Measurements from ENCODE around the gene MUC2.

The MUC2 gene

DNA sequence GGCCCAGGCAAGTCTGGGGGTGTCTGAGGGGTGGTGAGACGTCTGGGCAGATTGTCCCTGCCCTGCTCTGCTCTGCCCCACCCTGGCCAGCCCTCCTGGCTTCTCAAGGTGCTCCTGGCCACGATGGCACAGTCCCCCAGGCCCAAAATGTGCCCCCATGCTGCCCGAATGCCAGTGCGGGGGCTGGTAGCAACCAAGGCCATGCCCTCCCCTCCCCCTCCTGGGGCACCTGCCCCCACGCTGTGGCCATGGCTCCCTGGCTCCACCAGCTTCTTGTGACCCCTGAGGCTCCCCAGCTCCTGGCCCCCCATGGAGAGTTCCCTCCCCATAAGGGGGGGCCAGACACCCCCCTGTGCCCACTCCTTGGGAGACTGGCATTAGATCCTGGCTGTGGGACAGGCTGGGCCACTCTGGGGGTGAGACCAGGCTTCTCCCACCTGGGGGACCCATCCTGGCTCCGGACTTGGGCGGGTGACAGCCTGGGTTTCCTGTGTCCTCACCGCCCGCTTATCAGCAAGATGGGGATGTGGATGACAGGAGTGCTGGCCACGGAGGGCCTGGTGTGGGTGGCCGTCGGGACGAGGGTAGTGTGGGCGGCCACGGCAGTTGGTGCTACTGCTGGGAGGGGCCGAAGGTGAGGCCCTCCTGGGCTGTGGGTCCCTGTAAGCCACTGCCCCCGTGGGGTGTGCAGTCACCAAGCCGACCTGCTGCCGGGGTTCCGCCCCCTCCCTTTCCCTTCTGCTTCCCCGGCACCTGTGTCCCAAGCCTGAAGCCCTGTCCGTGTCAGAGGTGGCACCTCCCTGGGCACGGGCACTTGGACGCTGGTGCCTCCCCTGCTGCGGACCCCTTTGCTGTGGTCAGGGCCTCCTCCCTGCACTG, 22.3 kb upstream of the MUC2 start:
- no peak for DNase-seq

DNA sequence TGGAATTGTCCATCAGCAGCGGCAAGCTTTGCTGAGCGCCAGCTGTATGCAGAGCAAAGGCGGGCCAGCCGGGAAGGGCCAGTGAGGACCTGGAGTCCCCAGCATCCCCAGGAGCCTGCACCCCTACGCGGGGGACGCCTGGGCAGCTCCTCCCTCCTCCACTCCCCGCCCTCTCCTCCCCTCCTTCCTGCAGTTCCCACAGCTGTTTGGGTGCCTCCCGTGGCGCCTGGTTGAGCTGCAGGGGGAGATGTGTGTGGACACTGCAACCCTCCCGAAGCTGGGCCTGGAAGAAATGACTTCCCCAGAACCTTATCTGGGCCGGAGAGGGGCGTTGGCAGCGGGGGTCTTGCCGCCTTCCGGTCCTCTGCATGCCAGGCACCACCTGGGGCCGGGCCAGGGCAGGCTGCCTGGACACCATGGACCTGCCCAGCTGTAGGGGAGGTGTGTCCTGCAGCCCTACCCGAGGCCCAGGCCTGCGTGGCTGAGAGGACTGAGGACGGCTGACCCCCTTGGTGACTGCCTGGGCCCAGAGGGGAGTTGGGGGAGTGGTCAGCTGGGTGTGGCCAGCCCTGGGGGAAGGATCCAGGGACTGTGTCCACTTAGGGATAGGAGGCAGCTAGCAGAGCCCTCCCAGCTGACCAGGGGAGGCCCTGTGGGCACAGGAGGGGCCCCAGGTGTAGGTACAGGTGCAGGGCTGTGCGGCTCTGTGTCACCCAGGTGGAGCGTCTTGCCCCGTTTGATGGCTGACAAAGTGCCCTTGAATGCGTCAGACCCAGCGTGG, 21.4 kb upstream of the MUC2 start:
- no peak for DNase-seq

- no peak for DNase-seq
Measured at GRCh38 chr11:1054143-1055108, 20.2 kb upstream of the MUC2 start.

- no peak for DNase-seq
Measured at GRCh38 chr11:1055109-1055703, 19.5 kb upstream of the MUC2 start.

DNA sequence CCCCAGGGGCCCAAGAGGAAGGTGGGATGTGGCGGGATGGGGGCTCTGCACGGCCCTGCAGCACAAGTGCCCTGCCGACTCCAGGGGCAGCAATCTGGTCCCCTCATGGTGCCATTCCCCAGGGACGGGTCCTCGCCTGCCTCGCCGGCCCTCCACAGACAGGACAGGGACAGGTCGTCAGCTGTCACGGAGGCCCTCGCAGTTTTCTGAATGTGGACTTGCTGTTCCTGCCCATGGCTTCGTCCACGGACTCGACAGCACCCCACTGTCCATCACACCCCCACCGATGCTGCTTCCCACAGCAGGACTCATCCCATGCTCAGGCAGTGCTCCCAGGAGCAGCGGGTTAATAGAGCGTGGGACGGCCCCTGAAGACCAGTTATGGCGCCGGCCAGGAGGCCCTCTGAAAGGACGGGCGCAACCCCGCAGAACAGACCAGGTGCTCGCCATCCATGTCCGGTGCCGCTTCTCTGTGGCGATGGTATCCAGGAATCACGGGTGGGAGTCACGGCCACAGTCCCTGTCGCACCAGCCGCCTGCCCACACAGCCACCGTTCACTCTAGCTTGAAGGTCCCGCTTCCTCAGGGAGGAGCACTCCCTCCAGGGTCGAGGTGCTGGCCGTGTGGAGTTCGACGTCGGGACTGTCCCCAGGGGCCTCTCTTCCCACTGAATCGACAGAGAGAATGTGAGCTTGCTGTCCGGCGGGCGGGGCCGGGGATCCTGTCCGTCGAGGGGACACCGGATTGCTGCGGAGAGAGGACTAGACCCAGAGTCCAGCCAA, 18.5 kb upstream of the MUC2 start:
- DNase-seq, result no peak

DNA sequence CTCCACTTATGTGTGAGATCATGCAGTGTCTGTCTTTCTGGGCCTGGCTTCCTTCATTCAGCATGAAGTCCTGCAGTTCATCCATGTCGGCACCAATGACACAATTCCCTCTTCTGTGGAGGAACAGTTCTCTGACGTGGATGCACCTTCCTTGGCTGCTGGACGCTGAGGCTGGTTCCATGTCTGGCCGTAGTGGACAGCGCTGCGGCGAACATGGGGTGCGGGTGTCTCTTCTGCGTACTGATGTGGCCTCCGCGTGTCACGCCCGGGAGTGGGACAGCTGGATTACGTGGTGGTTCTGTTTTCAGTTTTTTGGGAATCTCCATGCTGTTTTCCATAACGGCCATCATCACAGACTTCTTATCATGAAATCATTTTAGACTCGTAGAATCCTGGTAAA, 16.9 kb upstream of the MUC2 start:
- DNase-seq, result no peak

DNA sequence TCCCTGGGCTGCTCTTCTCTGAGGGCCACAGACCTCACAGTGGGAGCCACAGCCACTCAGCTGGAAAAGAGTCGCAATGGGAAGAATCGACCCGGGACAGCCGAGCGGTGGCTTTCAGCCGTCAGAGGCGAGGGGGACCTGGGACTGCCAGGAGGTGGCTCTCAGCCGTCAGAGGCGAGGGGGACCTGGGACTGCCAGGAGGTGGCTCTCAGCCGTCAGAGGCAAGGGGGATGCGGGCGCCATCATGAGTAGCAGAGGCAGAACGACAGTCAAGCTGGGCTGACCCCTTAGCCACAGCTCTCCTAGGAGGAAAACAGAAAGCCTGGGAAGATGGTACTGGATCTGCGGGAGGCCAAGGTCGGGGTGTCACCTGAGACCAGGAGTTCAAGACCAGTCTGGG, 14.9 kb upstream of the MUC2 start:
- DNase-seq, result no peak

DNA sequence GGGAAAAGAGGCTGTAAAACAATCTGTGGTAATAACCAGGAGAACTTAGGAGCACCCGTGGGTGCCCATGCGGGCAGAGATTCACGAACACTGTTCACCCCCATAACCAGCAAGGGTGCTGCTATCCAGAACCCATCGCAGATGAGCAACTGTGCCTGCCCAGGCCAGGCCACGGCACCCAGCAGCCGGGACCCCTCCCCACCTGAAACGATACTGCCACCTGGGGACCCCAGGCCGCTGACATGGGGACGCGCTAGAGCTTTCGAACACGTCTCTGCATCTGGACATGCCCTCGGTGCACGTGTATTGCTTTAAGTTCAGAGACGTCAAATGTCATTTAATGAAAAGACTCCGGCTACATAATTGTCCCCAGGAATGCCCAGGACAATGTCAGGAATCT, 14.3 kb upstream of the MUC2 start:
- no peak for DNase-seq

GRCh38 chr11:1060852-1061616, 13.6 kb upstream of the MUC2 start:
- no peak for DNase-seq

DNA sequence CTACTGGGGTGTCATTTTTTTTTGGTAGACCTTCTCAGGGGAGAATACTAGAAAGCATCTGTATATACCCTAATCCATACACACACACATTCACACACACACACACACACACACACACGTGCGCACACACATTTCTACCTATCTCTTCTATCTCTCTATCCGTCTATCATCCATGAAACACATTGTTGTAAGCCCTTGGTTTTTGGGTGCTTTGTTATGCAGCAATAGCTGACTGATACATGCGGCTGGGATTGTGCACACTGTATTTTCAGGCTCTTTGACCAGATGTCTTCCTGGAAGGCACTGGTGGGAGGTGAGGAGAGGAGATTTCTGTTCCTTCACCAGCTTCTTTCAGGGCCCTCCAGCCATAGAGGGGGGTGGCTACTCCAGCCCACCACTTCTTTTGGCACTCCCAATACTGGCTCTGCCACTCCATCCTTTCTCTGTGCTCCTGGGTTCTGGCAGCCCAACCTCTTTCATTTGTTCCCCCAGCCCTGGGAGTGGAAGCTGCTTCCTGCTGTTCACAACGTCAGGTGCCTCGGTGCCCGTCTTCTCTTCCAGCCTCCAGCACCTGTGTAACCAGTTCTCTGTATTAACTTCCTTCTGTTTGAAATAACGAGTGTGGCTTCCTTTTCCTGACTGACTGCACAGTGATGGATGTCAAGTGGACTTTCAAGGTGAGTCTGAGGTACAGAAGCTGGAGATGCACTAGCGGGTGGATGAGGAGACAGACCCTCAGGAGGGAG, 12.4 kb upstream of the MUC2 start:
- DNase-seq, result no peak

GRCh38 chr11:1064167-1064566, 10.5 kb upstream of the MUC2 start:
- no peak for DNase-seq

DNA sequence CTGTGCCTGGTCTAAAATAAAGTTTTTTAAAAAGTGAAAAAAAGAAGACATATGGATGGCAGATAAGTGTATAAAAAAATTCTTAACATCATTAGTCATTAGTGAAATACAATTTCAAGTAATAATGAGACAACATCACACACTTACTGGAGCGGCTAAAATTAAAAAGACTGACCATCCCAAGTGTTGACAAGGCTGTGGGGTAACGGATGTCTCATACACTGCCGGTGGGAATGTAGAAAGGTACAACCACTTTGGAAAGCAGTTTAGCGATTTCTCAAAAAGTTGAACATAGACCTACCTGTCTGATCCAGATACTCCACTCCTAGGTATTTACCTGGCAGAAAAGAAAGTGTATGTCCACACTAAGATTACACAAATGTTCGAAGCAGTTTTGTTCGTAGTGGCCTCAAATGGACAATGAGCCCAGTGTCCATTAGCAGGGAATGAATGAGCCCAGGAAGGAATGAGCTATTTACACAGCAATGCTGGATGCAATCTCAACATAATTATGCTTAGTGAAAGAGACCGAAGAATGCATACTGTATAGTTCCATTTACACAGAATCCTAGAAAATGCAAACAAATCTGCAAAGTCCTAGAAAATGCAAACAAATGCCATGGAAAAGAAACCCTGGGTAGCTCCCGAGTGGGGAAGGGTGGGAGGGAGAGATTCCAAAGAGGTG, 6.7 kb upstream of the MUC2 start:
- DNase-seq, result no peak

DNA sequence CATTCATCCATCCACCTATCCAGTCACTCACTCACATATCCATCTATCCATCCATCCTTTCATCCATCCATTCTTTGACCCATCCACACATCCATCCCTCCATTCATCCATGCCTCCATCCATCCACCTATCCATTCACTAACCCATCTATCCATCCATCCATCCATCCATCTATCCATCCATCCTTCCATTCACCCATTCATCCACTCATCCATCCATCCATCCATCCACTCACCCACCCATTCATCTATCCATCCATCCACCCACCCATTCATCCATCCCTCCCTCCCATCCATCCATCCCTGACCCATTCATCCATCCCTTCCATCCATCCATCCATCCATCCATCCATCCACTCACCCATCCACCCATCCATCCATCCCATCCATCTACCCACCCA, 4.9 kb upstream of the MUC2 start:
- no peak for DNase-seq

GRCh38 chr11:1070594-1071462, 3.8 kb upstream of the MUC2 start:
- DNase-seq, result no peak

- DNase-seq, result no peak
Measured at GRCh38 chr11:1071571-1072115, 3.0 kb upstream of the MUC2 start.

GRCh38 chr11:1072116-1072820, 2.4 kb upstream of the MUC2 start:
- DNase-seq, result no peak

DNA sequence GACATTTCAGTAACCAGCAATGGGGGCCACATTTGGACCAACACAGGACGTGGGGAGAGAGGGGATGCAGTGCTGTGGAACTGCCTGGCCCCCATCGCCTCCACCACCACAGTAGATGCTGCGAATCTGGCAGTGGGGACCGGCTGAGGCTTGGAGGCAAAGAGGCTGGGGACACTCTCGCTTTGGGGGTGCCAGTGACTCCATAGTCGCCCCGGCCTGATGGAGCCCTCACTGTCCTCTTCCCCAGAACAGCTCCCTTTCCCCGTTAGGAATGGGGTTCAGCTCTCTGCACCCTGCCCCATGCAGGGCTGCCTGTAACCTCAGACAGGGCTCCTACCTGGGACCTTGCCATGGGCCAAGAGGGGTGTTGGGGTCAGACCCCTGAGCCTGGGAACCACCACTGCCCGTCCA, 1.8 kb upstream of the MUC2 start:
- no peak for DNase-seq

Data from NCI-H1930 (cell line).